ENCODE measurements around the gene NAT10.

- no peak for TF ChIP-seq CTCF (IDR thresholded peaks at IDR 0.05; ENCODE audit: insufficient read depth, low read length, poor library complexity, severe bottlenecking)
- TF ChIP-seq EZH2phosphoT487 (conservative IDR thresholded peaks at IDR 0.05; ENCODE audit: low read length) = no peak
Measured at GRCh38 chr11:34161812-34162492, 56.5 kb downstream of the NAT10 start.
